Nephron (organoid): ENCODE data around the gene AFAP1L1.

ENCODE experiments used
- H3K27ac Mint-ChIP-seq, 3 experiments: 2 replicates each; pipeline ENCODE4 v1.8.0; 2020; ENCODE audit warnings: mixed read lengths in 3 of 3, mild to moderate bottlenecking in 2 of 3, moderate library complexity in 1 of 3
- H3K27me3 Mint-ChIP-seq: 2 replicates; pipeline ENCODE4 v1.8.0; 2021; ENCODE audit warnings: low read depth, mild to moderate bottlenecking, moderate library complexity, mixed read lengths
- H3K36me3 Mint-ChIP-seq: 2 replicates; pipeline ENCODE4 v1.8.0; 2020; ENCODE audit warnings: low read depth, mixed read lengths
- H3K4me1 Mint-ChIP-seq: 2 replicates; pipeline ENCODE4 v1.8.0; 2020; ENCODE audit warnings: mixed read lengths
- H3K4me3 Mint-ChIP-seq, 3 experiments: 2 replicates each; pipeline ENCODE4 v1.8.0; 2020; ENCODE audit warnings: mild to moderate bottlenecking in 3 of 3, mixed read lengths in 3 of 3, moderate library complexity in 2 of 3
- H3K9me3 Mint-ChIP-seq: 2 replicates; pipeline ENCODE4 v1.8.0; 2020; ENCODE audit warnings: mixed read lengths
- CTCF ChIP-seq, 3 experiments: fragments of 200-600 bp; sonication (generic); IDR thresholded peaks; one replicate each; pipeline ENCODE4 v1.5.0; 2021; ENCODE audit warnings: antibody characterized with exemption in 3 of 3; ENCODE audit not compliant: unreplicated experiment in 3 of 3

The AFAP1L1 gene

GRCh38 chr5:149340920-149341319 lies 69.3 kb downstream of the AFAP1L1 start:
- H3K27me3 Mint-ChIP-seq = no peaks in the 10 kb centered on the region
- H3K4me3 Mint-ChIP-seq = no peak overlapping the region
- TF ChIP-seq CTCF (IDR thresholded peaks at IDR 0.05; ENCODE audit: unreplicated experiment in 3 of 3) = no peak

DNA sequence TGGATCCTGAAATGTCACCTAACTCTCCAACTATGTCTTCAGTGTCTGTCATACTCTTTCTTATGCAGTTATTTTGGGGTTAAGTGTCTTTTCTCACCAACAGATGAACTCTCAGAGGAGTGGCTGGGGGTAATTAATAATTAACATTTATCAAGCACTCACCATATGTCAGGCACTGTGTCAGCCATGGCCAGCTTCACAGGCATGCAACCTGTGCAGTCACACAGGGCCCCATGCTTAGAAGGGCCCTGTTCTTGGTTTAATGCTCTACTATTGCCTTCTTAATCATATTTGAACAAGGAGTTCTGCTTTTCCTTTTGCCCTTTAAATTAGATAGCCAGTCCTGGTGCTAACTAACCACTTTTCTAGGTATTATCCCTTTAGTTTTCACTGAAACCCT lies 70.2 kb downstream of the AFAP1L1 start:
- H3K4me1 Mint-ChIP-seq = peaks cover 27% of the 10 kb centered on the region
- no peaks in the 10 kb centered on the region for H3K36me3 Mint-ChIP-seq
- no peak for TF ChIP-seq CTCF (IDR thresholded peaks at IDR 0.05; ENCODE audit: unreplicated experiment in 3 of 3)
- no peak overlapping the region for H3K27ac Mint-ChIP-seq
- no peaks in the 10 kb centered on the region for H3K9me3 Mint-ChIP-seq
- no peak overlapping the region for H3K4me3 Mint-ChIP-seq
- no peaks in the 10 kb centered on the region for H3K27me3 Mint-ChIP-seq

More at GRCh38 chr5:149340920-149341319, 69.3 kb downstream of the AFAP1L1 start:
- Mint-ChIP-seq H3K4me1 (peaks cover 22% of the 10 kb centered on the region), H3K27ac (no peak overlapping the region), H3K36me3 (no peaks in the 10 kb centered on the region), H3K9me3 (no peaks in the 10 kb centered on the region)

GRCh38 chr5:149344151-149344550 lies 72.5 kb downstream of the AFAP1L1 start:
- TF ChIP-seq CTCF (IDR thresholded peaks at IDR 0.05; ENCODE audit: unreplicated experiment in 3 of 3) = no peak
- Mint-ChIP-seq H3K36me3 (peaks cover 14% of the 10 kb centered on the region), H3K4me3 (peak overlapping the region; percentile 84 to 97 (median 91)), H3K27ac (peak overlapping the region; percentile 60 to 92 (median 77)), H3K4me1 (peaks cover 24% of the 10 kb centered on the region), H3K9me3 (no peaks in the 10 kb centered on the region), H3K27me3 (no peaks in the 10 kb centered on the region)

DNA sequence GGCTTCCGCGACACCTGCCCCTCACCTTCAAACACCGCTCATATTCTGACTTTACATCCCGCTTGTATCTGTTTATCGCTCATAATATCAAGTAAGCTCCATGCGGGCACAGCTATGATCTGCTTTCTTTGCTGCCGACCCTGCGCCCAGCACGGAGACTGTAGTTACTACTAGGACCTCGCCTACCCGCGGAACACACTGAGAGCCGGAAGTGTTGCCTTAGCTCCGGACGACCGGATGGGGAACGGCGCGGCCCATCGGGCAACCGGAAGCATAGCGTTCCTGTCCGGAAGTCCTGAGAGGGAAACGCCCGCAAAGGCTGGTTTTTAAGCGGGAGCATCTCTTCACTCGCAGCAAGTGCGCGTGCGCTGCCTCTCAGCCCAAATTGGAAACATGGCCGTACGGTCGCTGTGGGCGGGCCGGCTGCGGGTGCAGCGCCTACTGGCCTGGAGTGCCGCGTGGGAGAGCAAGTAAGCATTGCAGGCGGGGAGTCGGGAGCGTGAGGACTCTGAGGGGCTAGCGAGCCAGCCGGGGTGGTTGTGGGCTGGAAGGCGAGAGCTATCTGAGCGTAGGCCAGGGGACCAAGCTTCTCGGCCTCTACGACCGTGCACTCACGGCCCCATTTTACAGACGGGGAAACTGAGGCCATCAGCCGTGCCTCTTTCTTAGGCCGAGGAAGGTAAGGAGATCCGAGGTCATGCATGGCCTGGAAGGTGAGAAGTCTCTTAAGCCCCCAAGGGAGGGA lies 73.7 kb downstream of the AFAP1L1 start, which contains the start of gene GRPEL2:
TSS of gene GRPEL2 (plus strand) at position 353 of the 745 bp plus-strand sequence. CDS start at position 394, 41 bp downstream.
- H3K36me3 Mint-ChIP-seq = peaks cover 23% of the 10 kb centered on the region
- H3K4me1 Mint-ChIP-seq = peaks cover 24% of the 10 kb centered on the region
- TF ChIP-seq CTCF (IDR thresholded peaks at IDR 0.05; ENCODE audit: unreplicated experiment in 3 of 3) = no peak
- no peaks in the 10 kb centered on the region for H3K27me3 Mint-ChIP-seq
- peak within 1 kb of the TSS; percentile 92 to 98 (median 96) for H3K27ac Mint-ChIP-seq
- H3K4me3 Mint-ChIP-seq = peak within 1 kb of the TSS; percentile 91 to 97 (median 92)
- H3K9me3 Mint-ChIP-seq = no peaks in the 10 kb centered on the region

DNA sequence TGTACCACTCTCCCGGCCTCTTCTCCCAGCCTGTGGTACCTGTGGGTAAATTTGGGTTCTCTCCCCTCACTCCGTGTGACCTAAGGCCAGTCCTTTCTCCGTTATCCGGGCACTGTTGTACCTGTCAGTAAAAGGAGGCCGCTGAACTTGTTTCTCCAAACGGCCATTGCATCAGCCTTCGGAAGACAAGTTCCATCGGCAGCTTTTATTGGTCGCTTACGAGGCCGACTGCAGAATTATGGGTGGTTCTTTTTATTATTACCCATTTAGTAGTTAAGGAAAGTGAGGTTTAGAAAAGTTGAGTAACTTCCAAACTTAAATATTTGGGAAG lies 74.2 kb downstream of the AFAP1L1 start:
- Mint-ChIP-seq H3K4me1 (peaks cover 24% of the 10 kb centered on the region), H3K27me3 (no peaks in the 10 kb centered on the region), H3K27ac (peak overlapping the region; percentile 92 to 96 (median 94)), H3K4me3 (peak overlapping the region; percentile 91 to 97 (median 92)), H3K36me3 (peaks cover 29% of the 10 kb centered on the region), H3K9me3 (no peaks in the 10 kb centered on the region)
- TF ChIP-seq CTCF (IDR thresholded peaks at IDR 0.05; ENCODE audit: unreplicated experiment in 3 of 3) = no peak

GRCh38 chr5:149348518-149348917 lies 76.9 kb downstream of the AFAP1L1 start:
- Mint-ChIP-seq H3K36me3 (peaks cover 51% of the 10 kb centered on the region), H3K9me3 (no peaks in the 10 kb centered on the region), H3K27me3 (no peaks in the 10 kb centered on the region), H3K4me1 (peaks cover 24% of the 10 kb centered on the region), H3K4me3 (peak overlapping the region in 2 of 3 experiments; percentile 59 to 86), H3K27ac (no peak overlapping the region)
- TF ChIP-seq CTCF (IDR thresholded peaks at IDR 0.05; ENCODE audit: unreplicated experiment in 3 of 3) = no peak
